Measurements from ENCODE around the gene PDE8A. TPM values are rescaled to one million over a fixed set of nuclear protein-coding genes. Genes with fewer than 3 reads are reported as not detected.

Gene PDE8A
- total RNA-seq, 1 experiment from 2014 or later, result 40.0 TPM

GRCh38 chr15:85035980-85036379, 54.3 kb downstream of the PDE8A start:
- ATAC-seq (no peak), DNase-seq (ENCODE audit: low read depth, low spot score) (no peak)
- Histone ChIP-seq H3K9me3 (ENCODE audit: control insufficient read depth, insufficient read depth, low read depth, low read length) (no peaks in the 10 kb centered on the region), H3K27ac (ENCODE audit: low read length) (no peak overlapping the region), H3K4me1 (ENCODE audit: control insufficient read depth, insufficient read depth, low read length) (peaks cover 9% of the 10 kb centered on the region; the same call in 1 of the 2 replicates), H3K27me3 (ENCODE audit: control insufficient read depth, insufficient read depth, low read length) (no peaks in the 10 kb centered on the region), H3K36me3 (ENCODE audit: control insufficient read depth, insufficient read depth, low read length) (no peaks in the 10 kb centered on the region), H3K4me3 (ENCODE audit: low read depth in 2 of 2, low read length in 2 of 2) (no peak overlapping the region)
- ChIA-PET CTCF (no interaction called here), POLR2A (interaction anchor here (0.9 kb wide), 1 partner anchor 284 kb away, joined by 8 read pairs; no protein-coding TSS in a partner anchor)
- intact Hi-C loops (cut with micrococcal nuclease; ENCODE audit: unreplicated experiment) (no loop called here), in situ Hi-C loops (cut with HindIII; ENCODE audit: low pct_unique_long_range_greater_than_20kb, low sequenced_read_pairs) (no loop called here)
- no peak for TF ChIP-seq CTCF (IDR thresholded peaks at IDR 0.05)
- no peak for TF ChIP-seq REST (IDR thresholded peaks at IDR 0.05; ENCODE audit: insufficient read depth in 1 of 2, low read depth in 2 of 2, low read length in 1 of 2)
- no peak for TF ChIP-seq SIN3A (IDR thresholded peaks at IDR 0.05; ENCODE audit: borderline replicate concordance, insufficient read depth, low read depth, low read length)
- no peak for TF ChIP-seq TCF7L2 (IDR thresholded peaks at IDR 0.05; ENCODE audit: low read depth, low read length)
- no peak for TF ChIP-seq POLR2AphosphoS5 (IDR thresholded peaks at IDR 0.05; ENCODE audit: low read depth, low read length)
- BruUV-seq (replicated peaks), result no TSS peak

GRCh38 chr15:85036716-85037115, 55.1 kb downstream of the PDE8A start:
- Histone ChIP-seq H3K27ac (ENCODE audit: low read length) (no peak overlapping the region), H3K36me3 (ENCODE audit: control insufficient read depth, insufficient read depth, low read length) (no peaks in the 10 kb centered on the region), H3K4me3 (ENCODE audit: low read depth in 2 of 2, low read length in 2 of 2) (no peak overlapping the region), H3K27me3 (ENCODE audit: control insufficient read depth, insufficient read depth, low read length) (no peaks in the 10 kb centered on the region), H3K4me1 (ENCODE audit: control insufficient read depth, insufficient read depth, low read length) (peaks cover 7% of the 10 kb centered on the region; the same call in 1 of the 2 replicates), H3K9me3 (ENCODE audit: control insufficient read depth, insufficient read depth, low read depth, low read length) (no peaks in the 10 kb centered on the region)
- no TSS peak for BruUV-seq (replicated peaks)
- DNase-seq (ENCODE audit: low read depth, low spot score) (no peak), ATAC-seq (no peak)
- in situ Hi-C loops (cut with HindIII; ENCODE audit: low pct_unique_long_range_greater_than_20kb, low sequenced_read_pairs), result no loop called here
- TF ChIP-seq POLR2AphosphoS5 (IDR thresholded peaks at IDR 0.05; ENCODE audit: low read depth, low read length) (no peak), CTCF (IDR thresholded peaks at IDR 0.05) (no peak), REST (IDR thresholded peaks at IDR 0.05; ENCODE audit: insufficient read depth in 1 of 2, low read depth in 2 of 2, low read length in 1 of 2) (no peak), SIN3A (IDR thresholded peaks at IDR 0.05; ENCODE audit: borderline replicate concordance, insufficient read depth, low read depth, low read length) (no peak), TCF7L2 (IDR thresholded peaks at IDR 0.05; ENCODE audit: low read depth, low read length) (no peak)
- ChIA-PET POLR2A (interaction anchor here (0.9 kb wide), 1 partner anchor 284 kb away, joined by 8 read pairs; no protein-coding TSS in a partner anchor), CTCF (no interaction called here)
- intact Hi-C loops (cut with micrococcal nuclease; ENCODE audit: unreplicated experiment), result no loop called here
